Inferior parietal cortex (tissue), 1 donor: ENCODE measurements around the gene RAMP3.
"Not testable (repeated sequence)": the region's sequence is repeated elsewhere in the genome, so short reads cannot be mapped to it uniquely, and the experiment has no call there.

Experiments used
- DNase-seq: peaks from one replicate; pipeline ENCODE4 v3.0.0-alpha.2; 2016; ENCODE audit errors: extremely low spot score

The RAMP3 gene

DNA sequence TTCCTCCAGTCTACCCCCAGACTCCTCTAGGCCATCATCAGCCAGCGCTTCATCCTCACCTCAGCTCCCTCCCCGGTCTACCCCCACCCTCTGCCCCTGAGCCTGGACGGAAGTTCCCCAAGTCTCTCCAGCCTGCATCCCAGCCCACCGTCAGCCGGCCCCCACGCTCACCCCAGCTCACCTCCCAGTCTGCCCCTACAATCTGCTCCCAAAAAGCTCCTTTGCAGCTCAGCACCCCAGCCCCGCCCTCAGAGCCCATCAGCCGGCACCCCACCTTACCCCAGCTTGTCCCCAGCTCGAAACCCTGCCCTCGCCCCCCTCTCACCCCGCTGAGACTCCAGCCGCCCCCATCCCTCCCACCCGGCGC, 322 bp upstream of the RAMP3 start:
- no peak for DNase-seq

DNA sequence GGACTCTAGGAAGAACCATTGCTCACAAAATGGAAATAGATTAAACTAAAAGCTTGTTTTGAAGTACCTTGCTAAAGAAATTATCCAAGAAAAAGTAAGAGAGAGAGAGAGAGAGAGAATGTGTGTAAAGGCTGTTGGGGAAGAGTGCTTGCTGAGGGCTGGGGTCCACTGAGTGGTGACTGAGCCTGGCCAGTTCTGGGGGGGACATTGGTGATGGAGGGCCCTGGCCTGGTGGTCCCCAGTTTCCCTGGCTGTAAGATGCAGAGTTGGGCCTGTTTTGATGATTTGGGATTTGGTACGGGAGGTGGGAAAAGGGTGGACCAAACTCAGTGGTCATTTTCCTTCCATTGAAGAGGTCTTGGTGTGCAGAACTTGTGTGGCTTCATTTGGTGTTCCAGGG, 880 bp downstream of the RAMP3 start:
- DNase-seq = no peak

GRCh38 chr7:45159296-45159695, 1.7 kb downstream of the RAMP3 start:
- DNase-seq = no peak

DNA sequence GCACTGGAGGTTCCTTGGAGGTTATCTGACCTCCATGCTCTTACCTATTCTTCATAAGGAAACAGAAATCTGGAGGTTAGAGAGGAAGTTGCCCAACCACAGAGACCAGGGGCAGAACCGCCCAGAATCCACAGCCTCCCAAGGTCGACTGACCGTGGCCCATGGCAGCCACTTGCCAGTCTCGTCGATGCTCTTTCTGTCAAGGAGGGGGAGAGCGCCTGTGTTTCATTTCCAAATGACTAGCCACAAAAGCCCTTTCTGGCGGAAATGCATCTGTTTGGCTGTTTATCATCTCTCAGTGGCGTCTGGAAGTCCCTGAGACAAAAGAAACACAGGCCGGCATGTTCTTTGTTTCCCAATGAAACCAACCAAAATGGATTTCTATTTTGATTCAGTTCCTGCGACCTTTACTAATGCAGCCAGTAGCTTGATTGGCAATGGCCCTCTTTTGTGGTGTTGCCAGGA, 2.9 kb downstream of the RAMP3 start:
- DNase-seq = peak; percentile 15

- no peak for DNase-seq
These were observed 3.5 kb downstream of the RAMP3 start for GRCh38 chr7:45161138-45161537.

DNA sequence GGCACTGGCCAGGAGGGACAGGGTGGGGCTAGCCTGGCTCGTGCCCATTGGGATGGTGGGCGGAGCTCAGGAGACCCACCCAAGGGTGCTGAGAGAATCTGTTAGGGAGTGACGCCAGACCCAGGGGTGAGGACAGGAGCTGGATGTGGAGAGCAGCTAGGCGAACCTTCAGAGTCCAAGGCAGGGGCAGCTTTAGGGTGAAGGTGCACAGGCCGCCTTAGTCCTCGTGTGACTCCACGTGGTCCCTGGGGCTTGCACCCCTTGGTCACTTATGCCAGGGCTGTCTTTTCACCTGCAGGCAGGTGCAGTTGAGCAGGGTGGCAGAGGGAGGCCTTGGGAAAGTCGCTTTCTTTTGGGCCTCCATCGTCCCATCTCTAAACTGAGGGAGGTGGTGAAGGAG, 4.3 kb downstream of the RAMP3 start:
- DNase-seq = no peak

DNA sequence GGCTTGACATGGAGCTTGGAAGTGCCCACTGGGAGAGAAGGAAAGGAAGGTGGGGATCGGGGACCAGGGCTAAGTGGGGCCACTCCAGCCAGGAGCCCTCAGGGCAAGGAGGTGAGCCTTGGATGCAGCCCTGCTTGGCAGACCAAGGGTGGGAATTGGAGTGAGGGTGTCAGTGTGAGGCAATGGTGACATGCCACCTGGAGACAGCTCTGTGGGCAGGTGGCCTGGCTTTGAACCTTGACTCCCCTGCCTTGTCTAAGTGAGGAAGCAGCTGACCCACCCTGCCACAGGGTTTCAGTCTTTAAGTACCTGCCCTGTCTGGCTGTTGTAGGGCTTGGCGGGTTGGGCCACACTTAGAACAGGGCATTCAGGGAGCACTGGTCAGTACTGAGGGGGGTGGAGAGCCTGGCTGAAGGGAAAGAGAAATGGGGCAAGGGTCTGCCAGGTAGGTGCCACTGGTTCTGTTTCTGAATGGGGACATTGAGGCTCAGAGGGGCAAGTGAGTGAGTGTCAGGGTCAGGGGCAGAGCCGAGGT, 4.8 kb downstream of the RAMP3 start:
- DNase-seq = no peak

GRCh38 chr7:45162943-45163691, 5.5 kb downstream of the RAMP3 start:
- DNase-seq = no peak

DNA sequence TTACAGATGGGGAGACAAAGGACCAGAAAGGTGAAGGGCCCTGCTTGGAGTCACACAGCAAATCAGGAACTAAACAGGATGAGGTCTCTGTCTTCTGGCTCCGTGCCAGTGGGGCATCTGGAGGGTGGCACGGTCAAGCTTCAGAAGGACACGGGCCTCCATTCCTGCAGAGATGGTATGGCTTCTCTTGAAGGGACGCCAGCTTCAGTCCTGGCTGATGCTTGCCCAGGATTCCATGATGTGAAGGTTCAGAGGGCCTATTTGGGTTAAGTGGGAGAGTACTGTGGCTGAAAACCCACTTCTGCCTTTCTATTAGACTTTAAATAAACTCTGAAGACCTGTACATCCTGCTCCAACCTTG, 6.1 kb downstream of the RAMP3 start:
- no peak for DNase-seq

DNA sequence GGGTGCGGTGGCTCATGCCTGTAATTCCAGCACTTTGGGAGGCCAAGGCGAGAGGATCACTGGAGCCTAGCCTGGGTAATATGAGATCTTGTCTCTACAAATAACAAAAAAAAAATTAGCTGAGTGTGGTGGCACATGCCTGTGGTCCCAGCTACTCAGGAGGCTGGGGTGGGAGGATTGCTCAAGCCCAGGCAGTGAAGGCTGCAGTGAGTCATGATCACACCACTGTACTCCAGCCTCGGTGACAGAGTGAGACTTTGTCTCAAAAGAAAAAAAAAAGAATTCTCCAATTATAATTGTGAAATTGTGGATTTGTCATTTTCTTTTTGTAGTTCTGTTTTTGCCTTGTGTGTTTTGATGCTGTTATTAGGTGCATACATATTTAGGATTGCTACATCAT, 6.7 kb downstream of the RAMP3 start:
- not testable (repeated sequence) for DNase-seq

- no peak for DNase-seq
These were observed 8.3 kb downstream of the RAMP3 start for GRCh38 chr7:45165857-45166256.

- DNase-seq = no peak
These were observed 14.4 kb downstream of the RAMP3 start for GRCh38 chr7:45171946-45172345.

DNA sequence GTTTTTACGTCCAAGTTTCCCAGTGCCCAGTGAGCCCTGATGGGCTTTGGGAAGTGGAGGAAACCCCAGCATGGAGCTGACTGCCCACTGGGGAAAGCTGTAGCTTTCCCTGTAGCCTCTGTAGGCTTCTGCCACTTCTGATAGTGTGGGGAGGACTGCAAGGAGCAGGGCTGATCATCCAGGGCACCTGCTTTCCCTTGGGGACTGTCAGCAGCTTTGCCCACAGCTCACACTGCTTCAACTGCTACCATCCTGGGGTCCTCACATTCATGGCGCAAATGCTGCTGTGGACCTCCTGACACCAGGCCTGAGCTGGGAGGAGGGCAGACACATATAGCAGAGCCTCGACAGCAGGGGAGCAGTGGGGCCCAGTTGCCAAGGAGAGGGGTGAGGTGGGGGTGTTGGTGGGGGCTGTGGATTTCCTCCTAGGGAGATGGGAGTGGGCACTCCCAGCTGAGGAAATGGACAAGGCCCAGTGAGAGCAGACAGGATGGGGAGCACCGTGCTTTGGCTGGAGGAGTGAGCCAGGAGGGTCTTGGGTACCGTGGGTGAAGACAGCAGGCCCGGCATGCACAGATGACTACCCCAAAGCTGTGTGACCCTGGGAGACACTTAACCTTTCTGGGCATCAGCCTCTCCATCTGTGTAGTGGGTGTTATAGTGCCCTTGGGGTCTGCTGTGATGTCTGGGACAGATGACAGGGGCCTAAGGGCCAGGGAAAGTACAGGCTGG, 16.2 kb downstream of the RAMP3 start:
- no peak for DNase-seq

DNA sequence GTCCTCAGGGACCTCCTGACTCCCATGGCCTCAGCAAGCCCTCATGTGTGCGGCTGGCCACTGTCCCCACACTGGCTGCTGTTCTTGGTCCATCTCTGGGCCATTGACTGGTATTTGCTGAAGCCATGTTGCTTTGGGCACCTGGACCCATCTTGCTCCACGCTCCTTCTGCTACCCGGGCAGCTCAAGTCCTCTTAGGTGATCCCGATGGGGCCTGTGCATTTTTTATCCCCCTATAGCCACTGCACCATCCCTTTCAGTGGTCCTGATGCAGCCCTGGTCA, 16.7 kb downstream of the RAMP3 start:
- DNase-seq = no peak

DNA sequence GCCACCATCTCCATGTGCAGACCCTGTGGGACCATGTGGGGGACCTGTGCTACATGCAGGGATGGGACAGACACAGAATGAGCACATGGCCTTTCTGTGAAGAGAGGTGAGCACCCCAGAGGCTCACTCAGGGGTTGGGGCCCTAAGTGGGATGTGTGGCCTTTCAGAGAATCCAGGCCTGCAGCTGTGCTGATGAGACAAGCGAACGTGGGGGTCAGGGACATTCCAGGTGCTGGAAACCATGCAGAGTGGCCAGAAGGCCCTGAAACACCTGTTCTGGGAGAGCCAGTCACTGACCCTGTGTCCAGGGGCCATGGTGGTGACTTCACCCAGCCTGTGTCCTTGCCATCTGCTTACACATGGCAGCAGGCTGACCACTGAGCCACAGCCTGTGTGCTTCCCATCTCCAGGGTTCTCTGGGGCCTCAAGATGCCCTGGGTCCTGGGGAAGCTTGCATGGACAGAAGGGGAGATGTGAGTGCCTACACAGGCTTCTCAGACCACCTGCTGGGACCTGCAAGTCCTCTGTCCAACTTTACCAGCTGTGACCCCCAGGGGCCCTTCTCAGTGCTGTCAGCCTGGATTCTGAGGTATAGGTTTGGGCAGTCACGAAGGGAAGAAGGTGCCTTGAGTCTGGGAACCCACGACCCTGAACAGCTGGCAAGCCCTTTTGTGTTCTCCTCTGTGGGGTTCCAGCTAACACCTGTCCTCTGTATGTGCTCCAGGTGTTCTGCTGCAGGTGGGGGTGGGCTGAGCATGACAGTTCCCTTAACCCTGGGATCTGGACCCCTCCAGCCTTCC, 17.6 kb downstream of the RAMP3 start:
- DNase-seq = no peak

DNA sequence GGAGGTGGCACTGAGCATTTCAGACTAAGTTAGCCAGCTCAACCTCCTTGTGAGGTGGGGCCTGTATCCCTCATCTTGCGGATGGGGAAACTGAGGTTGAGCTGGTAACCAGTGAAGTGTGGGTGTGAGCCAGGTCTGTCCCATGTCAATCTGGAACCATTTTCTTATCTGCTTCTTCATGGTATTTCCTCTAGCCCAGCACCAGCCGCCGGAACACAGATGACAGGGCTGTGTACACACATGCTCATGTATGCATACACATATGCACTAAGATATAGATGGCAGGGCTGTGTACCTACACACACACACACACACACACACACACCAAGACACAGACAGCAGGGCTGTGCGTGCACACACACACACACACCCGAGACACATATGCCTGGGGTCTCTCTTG, 18.5 kb downstream of the RAMP3 start:
- no peak for DNase-seq

GRCh38 chr7:45176886-45177731, 19.5 kb downstream of the RAMP3 start:
- DNase-seq = no peak

DNA sequence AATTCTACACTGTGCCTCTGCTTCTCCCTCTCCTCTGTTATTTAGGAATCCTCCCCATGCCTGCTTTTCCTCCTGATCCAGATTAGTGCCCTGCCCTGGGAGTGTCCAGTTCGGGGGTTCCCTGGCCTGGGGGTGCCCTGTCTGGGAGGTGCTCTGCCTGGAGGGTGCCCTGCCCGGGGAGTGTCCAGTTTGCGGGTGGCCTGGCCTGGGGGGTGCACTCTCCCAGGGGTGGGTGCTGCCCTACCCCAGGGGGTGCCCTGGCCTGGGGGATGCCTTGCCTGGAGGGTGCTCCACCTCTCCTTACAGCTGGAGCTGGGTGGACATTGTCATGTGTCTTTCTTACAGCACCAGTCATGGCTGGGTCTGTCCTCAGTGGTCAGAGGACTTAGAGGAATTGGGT, 20.2 kb downstream of the RAMP3 start:
- DNase-seq = no peak

DNA sequence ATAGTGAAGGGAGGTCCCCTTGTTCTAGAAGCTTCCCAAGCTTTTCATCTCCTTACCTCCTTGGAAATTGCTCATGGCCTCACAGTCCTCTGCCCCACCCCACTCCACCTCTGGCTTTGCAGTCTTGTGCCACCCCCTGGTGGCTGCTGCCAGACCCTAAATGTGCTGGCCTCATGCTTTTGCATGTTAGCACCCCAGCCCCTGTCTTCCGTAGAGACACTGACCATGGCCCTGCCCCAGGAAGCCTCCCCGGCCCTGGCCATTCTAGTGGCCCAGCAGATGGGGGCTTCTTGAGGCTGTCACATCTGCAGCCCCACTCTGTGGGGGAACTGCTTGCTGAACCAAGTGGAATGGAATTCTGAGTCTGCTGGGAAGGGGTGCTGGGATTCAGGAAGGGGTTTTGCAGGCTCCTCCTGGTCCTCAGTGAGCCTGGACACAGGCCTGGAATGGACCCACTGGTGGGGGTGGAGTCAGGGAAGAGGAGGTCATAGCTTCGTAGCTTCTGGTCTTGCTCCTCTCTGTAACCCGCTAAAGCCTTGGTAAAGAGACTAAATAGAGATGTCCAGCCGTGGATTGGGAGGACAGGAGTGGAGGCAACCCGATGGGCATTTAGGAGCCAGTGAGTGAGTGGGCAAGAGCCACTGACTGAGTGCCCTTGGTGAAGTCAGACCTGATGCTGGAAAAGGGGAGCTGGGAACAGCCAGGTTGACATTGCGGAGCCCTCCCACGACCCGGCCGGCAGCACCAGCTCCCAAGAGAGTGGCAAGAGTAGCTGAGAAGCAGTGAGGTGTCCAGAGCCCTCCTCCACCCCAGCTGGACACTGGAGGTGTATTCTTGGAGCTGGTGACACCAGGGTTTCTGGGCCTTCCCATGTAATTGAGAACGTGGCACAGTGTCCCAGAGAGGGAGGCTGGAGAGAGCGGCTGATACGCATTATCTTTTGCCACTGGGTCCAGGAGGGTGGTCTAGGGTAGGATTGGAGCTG, 20.9 kb downstream of the RAMP3 start:
- no peak for DNase-seq

DNA sequence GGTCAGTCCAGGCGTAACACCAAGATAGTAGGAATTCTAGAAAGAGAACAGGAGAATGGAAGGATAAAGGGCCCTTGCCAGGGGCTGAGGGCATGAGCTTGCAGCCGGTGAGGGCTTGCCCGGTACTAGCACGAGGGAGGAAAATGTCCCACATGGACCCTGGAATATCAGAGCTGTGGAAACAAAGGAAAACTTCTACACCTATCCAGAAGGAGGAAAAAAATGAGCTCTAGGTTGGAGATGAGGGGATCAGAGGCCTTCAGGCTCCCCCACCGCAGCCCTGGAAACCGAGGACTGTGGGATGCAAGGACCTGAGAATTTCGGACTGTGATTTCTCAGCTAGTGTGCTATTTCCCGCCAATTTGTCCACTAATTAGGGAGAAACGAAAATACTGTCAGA, 22.1 kb downstream of the RAMP3 start:
- DNase-seq = no peak
